ENCODE data around the gene DCST1. TPM values are rescaled to one million over a fixed set of nuclear protein-coding genes. Genes with fewer than 3 reads are reported as not detected.

Gene DCST1
- total RNA-seq, 1 experiment from 2014 or later: 0.15 TPM

DNA sequence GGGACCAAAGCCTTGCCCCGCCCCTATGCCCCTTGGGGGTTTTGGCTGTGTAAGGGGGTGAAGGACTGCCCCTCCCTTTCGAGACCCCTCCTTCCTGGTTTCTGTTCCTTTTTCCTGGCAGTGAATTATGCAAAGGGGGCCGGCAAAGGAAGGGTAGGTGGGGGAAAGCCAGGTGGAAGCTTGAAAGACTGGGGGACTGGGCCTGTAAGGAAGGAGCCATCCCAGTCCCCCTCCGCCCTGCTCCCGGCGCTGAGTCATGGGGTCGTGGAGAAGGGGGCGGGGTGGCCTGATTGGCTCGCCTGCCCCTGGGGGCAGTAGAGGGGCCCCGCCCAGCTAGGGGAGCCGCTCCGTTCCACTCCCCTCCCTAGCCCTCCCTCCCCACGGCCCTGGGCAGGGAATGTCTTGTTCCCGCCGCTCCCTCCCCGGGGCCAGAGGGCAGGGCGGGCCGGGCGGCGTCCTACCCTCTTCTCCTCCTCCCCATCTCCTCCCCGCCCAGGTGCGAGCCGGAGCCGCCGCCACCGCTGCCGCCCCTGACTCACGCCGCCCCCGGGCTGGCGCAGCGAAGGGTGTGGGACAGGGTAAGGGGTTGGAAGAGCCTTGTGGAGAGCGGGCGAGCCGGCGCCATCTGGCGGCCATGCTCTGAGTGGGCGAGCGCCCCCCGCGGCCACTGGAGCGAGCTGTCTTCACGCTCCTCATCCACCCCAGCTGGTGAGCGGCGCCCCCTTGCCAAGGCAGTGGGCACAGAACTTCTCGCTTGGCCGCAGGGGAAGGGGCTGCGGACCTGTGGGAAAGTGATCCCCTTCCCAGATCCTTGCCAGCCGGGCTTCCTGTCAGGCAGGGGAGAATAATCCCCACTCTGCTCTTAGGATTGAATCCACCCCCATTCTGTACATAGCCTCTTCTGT is 16.3 kb upstream of the DCST1 start (continued):
- TF ChIP-seq, protein P1, sequence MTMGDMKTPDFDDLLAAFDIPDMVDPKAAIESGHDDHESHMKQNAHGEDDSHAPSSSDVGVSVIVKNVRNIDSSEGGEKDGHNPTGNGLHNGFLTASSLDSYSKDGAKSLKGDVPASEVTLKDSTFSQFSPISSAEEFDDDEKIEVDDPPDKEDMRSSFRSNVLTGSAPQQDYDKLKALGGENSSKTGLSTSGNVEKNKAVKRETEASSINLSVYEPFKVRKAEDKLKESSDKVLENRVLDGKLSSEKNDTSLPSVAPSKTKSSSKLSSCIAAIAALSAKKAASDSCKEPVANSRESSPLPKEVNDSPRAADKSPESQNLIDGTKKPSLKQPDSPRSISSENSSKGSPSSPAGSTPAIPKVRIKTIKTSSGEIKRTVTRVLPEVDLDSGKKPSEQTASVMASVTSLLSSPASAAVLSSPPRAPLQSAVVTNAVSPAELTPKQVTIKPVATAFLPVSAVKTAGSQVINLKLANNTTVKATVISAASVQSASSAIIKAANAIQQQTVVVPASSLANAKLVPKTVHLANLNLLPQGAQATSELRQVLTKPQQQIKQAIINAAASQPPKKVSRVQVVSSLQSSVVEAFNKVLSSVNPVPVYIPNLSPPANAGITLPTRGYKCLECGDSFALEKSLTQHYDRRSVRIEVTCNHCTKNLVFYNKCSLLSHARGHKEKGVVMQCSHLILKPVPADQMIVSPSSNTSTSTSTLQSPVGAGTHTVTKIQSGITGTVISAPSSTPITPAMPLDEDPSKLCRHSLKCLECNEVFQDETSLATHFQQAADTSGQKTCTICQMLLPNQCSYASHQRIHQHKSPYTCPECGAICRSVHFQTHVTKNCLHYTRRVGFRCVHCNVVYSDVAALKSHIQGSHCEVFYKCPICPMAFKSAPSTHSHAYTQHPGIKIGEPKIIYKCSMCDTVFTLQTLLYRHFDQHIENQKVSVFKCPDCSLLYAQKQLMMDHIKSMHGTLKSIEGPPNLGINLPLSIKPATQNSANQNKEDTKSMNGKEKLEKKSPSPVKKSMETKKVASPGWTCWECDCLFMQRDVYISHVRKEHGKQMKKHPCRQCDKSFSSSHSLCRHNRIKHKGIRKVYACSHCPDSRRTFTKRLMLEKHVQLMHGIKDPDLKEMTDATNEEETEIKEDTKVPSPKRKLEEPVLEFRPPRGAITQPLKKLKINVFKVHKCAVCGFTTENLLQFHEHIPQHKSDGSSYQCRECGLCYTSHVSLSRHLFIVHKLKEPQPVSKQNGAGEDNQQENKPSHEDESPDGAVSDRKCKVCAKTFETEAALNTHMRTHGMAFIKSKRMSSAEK (CRISPR knock-in tag; IDR thresholded peaks at IDR 0.05; ENCODE audit: borderline replicate concordance): peak; percentile 84; the same call in 1 of the 2 replicates
- peak; percentile 75 for TF ChIP-seq FOXP4 (CRISPR knock-in tag; IDR thresholded peaks at IDR 0.05)
- TF ChIP-seq, protein P2, sequence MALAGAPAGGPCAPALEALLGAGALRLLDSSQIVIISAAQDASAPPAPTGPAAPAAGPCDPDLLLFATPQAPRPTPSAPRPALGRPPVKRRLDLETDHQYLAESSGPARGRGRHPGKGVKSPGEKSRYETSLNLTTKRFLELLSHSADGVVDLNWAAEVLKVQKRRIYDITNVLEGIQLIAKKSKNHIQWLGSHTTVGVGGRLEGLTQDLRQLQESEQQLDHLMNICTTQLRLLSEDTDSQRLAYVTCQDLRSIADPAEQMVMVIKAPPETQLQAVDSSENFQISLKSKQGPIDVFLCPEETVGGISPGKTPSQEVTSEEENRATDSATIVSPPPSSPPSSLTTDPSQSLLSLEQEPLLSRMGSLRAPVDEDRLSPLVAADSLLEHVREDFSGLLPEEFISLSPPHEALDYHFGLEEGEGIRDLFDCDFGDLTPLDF (CRISPR knock-in tag; IDR thresholded peaks at IDR 0.05): 0 out of 2 replicates have a peak, but pooled peaks have one; percentile 60
- TF ChIP-seq USF1 (CRISPR knock-in tag; IDR thresholded peaks at IDR 0.05): peak; percentile 61; the same call in 1 of the 2 replicates
- no peak for TF ChIP-seq JUN (CRISPR knock-in tag; IDR thresholded peaks at IDR 0.05)
- TF ChIP-seq FOXJ3 (CRISPR knock-in tag; IDR thresholded peaks at IDR 0.05; ENCODE audit: borderline replicate concordance): no peak
- TF ChIP-seq ZNF317 (CRISPR knock-in tag; IDR thresholded peaks at IDR 0.05; ENCODE audit: borderline replicate concordance, low read depth): 0 out of 2 replicates have a peak, but pooled peaks have one; percentile 19
- TF ChIP-seq, protein P3, sequence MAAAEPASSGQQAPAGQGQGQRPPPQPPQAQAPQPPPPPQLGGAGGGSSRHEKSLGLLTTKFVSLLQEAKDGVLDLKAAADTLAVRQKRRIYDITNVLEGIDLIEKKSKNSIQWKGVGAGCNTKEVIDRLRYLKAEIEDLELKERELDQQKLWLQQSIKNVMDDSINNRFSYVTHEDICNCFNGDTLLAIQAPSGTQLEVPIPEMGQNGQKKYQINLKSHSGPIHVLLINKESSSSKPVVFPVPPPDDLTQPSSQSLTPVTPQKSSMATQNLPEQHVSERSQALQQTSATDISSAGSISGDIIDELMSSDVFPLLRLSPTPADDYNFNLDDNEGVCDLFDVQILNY (CRISPR knock-in tag; IDR thresholded peaks at IDR 0.05): peak; percentile 93
- TF ChIP-seq, protein P4, sequence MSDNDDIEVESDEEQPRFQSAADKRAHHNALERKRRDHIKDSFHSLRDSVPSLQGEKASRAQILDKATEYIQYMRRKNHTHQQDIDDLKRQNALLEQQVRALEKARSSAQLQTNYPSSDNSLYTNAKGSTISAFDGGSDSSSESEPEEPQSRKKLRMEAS (CRISPR knock-in tag; IDR thresholded peaks at IDR 0.05): peak; percentile 77
- peak; percentile 23; the same call in 1 of the 2 replicates for TF ChIP-seq NFATC4 (CRISPR knock-in tag; IDR thresholded peaks at IDR 0.05)
- no peak for TF ChIP-seq NR3C1 (CRISPR knock-in tag; conservative IDR thresholded peaks at IDR 0.05; ENCODE audit: low read depth)
- peak; percentile 97 for TF ChIP-seq ETV6 (CRISPR knock-in tag; IDR thresholded peaks at IDR 0.05)
- TF ChIP-seq KAT7 (CRISPR knock-in tag; IDR thresholded peaks at IDR 0.05; ENCODE audit: borderline replicate concordance): peak; percentile 90; the same call in 1 of the 2 replicates
- TF ChIP-seq ZNF232 (CRISPR knock-in tag; IDR thresholded peaks at IDR 0.05): peak; percentile 56

DNA sequence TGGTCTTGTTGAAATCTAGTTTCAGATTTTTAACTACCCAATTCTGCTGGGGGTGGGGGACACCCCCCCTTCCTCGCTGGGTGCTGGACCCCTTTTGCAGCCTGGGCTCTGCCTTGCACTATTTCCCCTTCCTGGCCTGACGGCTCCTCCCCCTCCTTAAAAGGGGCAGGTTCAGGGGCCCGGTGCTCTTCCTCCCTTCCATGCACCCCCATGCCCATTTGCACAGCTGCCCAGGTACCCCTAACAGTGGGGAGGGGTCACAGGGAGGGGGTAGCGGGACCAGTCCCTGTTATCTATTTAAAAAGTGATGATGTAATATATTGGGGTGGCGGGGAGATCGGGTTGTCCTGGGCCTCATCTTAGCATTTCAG is 15.7 kb upstream of the DCST1 start:
- Mint-ChIP-seq H3K27ac (no peak overlapping the region), H3K4me3 (peak overlapping the region; percentile 62), H3K36me3 (peaks cover 6% of the 10 kb centered on the region; the same call in 1 of the 2 replicates), H3K9me3 (no peaks in the 10 kb centered on the region), H3K4me1 (peaks cover 40% of the 10 kb centered on the region), H3K27me3 (ENCODE audit: low read depth) (peaks cover 4% of the 10 kb centered on the region; the same call in 1 of the 2 replicates)
- ChIA-PET POLR2A (interaction anchor here (0.7 to 3.5 kb wide), 10 partner anchors 15 to 49 kb away, joined by 3 to 28 read pairs (median 4); partner anchors contain the start of genes ADAM15, LENEP, SHC1 and ZBTB7B), CTCF (interaction anchor here (0.6 to 6.8 kb wide), 46 partner anchors 8 to 209 kb away, joined by 3 to 79 read pairs (median 8); partner anchors contain the start of genes ADAM15, DCST1, DCST2 and EFNA3)
- no peak for ATAC-seq
- no peak for DNase-seq (ENCODE audit: low spot score)
- TF ChIP-seq FOXJ3 (CRISPR knock-in tag; IDR thresholded peaks at IDR 0.05; ENCODE audit: borderline replicate concordance) (no peak), SP1 (CRISPR knock-in tag; conservative IDR thresholded peaks at IDR 0.05) (no peak), JAZF1 (CRISPR knock-in tag; IDR thresholded peaks at IDR 0.05) (no peak)
